GM12892 (cell line): ENCODE results near the gene JPH4.

Experiments used
- DNase-seq: peaks from one replicate; pipeline ENCODE4 v3.0.0; 2011; ENCODE audit not compliant: insufficient read length
- FAIRE-seq: peaks from 2 replicates; lab custom pipeline; 2011; peaks lifted over from hg19 to GRCh38; lab: Jason Lieb, UNC
- POLR2A ChIP-seq: IDR thresholded peaks from 2 replicates; pipeline ENCODE4 v1.6.1; 2011; ENCODE audit warnings: low read depth, low read length, control low read depth
- POLR2AphosphoS5 ChIP-seq: IDR thresholded peaks from 2 replicates; pipeline ENCODE4 v1.6.1; 2011; ENCODE audit warnings: low read depth, low read length, control low read depth
- TAF1 ChIP-seq: IDR thresholded peaks from 2 replicates; pipeline ENCODE4 v1.6.1; 2011; ENCODE audit warnings: low read depth, mild to moderate bottlenecking, control low read depth, low read length, borderline replicate concordance

JPH4 gene

DNA sequence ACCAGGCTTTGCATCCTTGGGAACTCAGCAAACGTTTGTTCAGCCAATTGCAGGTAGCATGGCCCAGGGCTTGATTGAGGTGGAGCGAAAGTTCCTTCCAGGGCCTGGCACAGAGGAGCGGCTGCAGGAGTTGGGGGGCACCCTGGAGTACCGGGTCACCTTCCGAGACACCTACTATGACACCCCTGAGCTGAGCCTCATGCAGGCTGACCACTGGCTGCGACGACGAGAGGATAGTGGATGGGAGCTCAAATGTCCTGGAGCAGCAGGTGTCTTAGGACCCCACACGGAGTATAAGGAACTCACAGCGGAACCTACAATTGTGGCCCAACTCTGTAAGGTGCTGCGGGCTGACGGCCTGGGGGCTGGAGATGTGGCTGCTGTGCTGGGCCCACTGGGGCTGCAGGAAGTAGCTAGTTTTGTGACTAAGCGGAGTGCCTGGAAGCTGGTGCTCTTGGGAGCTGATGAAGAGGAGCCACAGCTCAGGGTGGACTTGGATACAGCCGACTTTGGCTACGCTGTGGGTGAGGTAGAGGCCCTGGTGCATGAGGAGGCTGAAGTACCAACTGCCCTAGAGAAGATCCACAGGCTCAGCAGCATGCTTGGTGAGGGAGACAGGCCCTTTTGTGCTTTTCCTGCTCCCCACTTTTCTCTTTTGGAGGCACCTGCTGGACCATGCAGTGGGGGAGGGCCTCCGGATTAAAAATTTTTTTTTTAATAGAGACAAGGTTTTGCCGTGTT lies 21.7 kb downstream of the JPH4 start:
- DNase-seq: no peak
- TF ChIP-seq POLR2A (no peak; the same call in 1 of the 2 replicates), POLR2AphosphoS5 (peak; percentile 55; the same call in 1 of the 2 replicates), TAF1 (no peak)
- no peak for FAIRE-seq

DNA sequence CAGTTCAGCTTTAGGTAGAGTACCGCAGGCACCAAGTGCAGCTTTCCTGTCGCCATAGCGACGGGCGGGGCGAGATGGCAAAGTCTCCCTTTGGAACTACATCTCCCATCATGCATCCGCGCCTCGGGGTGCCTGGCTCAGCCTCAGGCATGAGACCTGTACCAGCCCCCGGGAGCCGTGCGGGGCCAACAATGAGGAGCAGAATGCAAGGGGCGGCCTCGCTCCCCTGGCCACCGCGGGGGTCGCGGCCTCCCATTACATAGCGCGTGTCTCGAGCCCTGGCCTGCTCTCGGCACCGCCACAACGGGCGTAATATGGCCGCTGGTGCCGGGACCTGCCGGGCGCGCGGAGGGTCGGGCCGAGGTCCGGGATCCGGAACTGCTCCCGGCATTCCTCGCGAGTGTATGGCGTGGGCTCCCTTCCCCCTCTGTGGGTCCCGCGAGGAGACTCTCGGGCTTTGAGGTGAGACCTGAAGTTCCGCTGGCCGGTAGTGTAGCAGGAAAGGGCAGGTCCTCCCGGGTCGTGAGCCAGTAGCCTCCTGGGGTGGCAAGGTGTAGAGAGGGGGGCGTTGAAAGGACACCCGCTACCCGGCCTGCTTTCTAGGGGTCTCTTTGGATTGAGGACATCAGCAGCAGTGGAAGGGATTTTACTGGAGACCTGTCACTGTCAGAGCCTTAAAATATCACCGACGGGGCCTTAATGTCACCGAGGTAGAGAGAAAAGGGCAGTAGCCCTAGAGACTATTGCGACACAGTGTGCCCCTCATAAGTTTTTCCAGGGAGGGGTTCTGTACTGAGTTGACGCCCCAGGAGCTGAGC lies 22.5 kb downstream of the JPH4 start, which contains the start of gene THTPA:
TSS of gene THTPA (plus strand) at position 390 of the 818 bp plus-strand sequence. CDS start 487 bp downstream, outside the sequence.
- DNase-seq: peak; percentile 97
- peak; percentile 94 for FAIRE-seq

DNA sequence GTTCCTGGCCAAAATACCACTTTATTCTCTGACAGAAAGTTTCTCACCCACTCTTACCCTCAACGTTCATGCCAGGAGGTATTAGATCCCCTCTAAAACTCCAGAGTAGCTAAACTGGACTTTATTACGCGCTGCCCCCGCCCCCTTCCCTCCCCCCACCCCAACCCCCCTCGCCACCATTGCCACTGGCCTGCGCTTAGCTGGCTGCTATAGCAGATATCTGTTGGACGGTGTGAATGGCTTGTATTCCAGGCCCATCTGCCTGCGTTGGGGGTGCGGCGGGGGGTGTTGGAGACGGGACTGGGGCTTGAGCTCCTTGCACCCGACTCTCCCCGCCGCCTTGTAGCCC lies 23.1 kb downstream of the JPH4 start:
- TF ChIP-seq POLR2AphosphoS5: no peak
- no peak for TF ChIP-seq TAF1
- no peak for TF ChIP-seq POLR2A
- no peak for FAIRE-seq
- DNase-seq: no peak

More for the DNA sequence above, 22.5 kb downstream of the JPH4 start, which contains the start of gene THTPA:
- TF ChIP-seq TAF1 (peak; percentile 68; the same call in 1 of the 2 replicates), POLR2A (peak; percentile 86), POLR2AphosphoS5 (peak; percentile 83)

DNA sequence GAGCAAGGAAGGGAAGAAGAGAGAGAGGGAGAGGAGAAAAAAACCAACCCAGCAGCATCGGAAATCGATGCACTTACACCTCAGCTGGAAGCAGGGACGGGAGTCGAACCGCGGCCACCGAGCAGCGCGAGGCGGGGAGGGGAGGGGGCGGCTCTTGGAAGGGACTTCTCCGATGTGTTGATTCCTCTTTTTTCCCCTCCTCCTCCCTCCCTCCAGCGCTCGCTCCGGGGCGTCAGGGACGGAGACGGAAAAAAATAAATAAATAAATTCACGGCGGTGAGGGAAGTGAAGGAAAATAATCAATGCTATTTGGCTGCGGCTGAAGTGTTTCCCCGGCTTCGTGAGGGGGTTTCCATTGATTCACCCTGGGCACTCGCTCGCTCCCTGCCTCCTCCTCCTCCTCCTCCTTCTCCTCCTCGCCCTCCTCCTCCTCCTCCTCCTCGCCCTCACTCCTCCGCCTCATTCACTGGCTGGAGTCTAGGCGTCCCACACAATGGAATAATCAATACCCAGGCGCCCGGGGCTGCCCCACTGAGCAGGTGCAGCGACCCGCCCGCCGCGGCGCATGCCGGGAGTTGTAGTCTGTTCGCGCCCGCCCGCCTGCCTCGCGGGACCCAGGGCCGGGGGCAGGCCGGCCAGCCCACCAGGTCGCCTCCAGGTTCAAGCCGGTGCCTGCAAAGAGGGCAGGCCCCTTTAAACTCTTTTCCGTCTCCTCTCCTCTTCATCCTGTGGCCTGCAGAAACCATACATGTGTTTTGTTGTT lies 27.1 kb downstream of the JPH4 start, which contains the start of gene ZFHX2:
TSS of gene ZFHX2 (minus strand) at position 500 of the 763 bp plus-strand sequence. CDS start 16,440 bp downstream, outside the sequence.
- FAIRE-seq (peak; percentile 70), DNase-seq (peak; percentile 89)
- TF ChIP-seq TAF1 (no peak), POLR2A (peak; percentile 37; the same call in 1 of the 2 replicates)

DNA sequence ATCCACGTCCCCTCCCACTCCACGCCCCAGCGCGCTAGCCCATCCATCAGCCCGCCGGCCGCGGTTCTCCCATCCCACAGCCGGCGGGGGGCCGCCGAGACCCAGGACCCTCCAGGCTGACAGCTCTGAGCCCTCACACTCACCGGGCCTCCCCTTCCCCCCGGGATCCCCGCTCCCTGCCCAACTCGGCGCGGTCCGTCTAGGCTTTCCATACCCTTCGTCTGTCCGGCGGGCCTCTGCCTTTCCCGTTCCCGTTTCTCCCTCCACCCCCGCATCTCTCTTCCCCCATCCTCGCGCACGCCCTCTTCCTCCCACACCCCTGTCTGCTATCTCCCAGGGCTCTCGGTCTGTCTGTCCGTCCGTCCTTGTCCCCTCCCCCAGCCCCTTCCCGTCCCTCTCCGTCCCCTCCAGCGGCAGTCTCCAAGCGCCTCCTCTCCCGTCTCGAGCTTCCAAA lies 27.8 kb downstream of the JPH4 start:
- no peak for DNase-seq
- no peak for FAIRE-seq
- no peak for TF ChIP-seq POLR2A
- TF ChIP-seq POLR2AphosphoS5: no peak
- no peak for TF ChIP-seq TAF1

DNA sequence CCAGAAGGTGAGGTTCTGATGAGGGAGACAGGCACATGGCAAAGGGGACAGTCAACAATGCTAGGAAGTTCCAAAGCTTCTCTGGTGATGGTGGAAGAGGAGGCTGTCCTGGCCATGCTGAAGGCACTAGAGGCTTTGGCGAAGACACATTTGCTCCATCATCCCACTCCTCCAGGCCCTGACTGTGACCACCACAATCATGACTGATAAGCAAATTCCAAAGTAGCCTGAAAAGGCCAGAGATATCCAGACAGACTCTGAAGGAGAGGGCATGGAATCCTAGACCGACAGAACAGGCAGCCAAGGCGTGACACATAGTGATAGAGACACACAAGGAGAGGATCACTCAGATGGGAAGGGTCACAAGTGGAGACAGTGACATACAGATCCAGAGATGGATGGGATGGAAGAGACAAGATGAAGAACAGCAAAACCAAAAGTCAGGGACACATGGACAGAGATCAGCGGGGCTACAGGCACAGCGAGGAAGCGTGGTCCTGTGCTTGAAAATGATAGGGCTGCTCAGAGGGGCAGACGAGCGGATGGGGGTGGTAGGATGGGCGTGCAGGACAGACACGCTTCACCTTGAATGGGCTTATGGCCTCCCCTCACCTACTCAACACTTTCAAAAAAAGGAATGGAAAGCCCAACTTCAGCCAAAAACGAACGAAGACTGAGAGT lies 28.3 kb downstream of the JPH4 start:
- DNase-seq (no peak), FAIRE-seq (no peak)
- no peak for TF ChIP-seq TAF1
- TF ChIP-seq POLR2A: no peak
- TF ChIP-seq POLR2AphosphoS5: no peak

DNA sequence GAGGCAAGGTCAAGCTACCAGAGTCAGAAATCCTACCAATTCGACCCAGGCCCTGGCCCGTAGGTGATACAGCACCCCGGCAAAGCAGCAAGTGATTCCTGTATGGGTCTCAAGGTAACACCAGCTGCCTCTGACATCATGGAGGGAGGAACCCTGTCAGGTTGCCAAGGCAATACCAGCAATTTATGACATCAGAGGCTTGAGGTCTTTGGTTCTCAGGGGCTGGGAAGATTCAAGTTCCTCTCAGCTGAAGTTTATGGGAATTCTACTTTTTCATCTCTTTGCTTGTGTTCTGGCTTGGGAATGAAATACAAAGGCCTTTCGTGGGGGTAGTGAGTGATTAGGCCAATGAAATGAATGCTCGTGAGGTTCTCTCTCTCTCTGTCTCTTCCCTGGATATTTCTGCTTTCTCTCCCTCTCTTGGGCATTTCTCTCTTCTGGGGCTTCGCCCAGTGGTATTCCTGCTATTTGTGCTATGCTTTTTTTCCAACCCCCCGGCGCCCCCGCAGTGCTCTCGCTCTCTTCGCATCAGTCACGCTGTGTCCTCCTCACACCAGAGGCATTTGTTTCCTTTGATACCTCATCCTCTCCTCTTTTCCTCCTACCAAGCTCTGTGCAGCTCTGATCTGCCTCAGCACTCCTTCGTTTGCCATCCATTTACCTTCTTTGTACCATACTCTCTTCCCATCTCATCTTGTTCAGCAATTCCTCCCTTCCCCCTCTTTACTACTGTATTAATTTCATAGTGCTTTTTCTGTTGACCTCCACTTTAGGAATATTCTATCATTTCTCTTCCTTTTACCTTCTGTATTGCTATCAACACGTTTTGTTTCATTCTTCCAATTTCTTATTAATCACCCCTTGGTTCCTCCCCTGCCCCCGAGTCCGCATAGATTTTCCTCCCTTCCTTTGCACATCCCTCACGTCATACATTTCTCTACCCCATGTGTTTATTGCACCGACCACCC lies 30.0 kb downstream of the JPH4 start:
- no peak for DNase-seq
- TF ChIP-seq TAF1 (no peak), POLR2A (no peak), POLR2AphosphoS5 (no peak)
- no peak for FAIRE-seq

DNA sequence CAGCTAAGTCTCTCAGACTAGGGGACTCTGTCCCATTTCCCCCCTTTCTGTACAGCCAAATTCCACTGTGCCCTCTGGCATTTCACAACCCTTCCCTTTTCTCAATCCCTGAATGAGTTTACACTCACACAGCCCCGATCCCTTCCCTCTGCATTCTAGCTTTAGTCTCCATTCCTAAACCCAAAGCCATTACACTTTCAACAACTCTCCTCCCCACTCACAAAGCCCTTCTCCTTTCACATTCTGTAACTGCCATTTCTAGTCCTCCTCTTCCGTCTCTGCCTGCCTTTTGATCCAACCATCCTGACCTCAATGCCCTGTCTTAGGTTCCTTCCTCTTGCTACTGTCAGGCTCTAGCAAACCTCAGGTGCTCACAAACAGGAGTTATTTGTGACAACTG lies 30.7 kb downstream of the JPH4 start:
- FAIRE-seq (no peak), DNase-seq (no peak)

DNA sequence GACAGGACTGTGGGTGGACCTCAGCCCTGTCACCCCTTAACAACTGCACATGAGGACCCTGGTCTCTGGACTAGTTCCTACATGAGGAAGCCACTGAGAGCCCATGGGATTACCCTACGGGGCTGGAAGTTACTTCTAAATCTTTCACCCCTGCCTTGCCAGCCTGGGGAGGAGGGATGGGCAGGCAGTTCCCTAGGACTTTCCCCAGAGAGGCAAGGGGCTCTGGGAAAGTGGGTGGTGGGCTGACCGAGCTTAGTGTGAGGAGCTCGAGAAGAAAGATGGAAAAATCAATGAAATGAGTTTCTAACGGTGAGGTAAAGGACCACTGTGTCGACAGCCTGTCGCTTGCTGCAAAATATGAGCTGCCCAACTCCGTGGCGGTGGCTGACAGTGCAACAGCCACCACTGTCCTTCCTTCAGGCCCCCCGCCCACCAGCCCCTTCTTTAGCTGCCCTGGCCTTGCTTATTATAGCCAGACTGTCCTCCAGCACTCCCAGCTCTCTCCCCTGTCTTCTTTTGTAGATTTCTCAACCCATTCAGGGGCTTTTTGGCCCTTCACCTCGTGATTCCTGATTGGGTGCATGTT lies 32.0 kb downstream of the JPH4 start:
- no peak for FAIRE-seq
- no peak for TF ChIP-seq POLR2A
- no peak for TF ChIP-seq POLR2AphosphoS5
- no peak for TF ChIP-seq TAF1
- DNase-seq: no peak

More for the DNA sequence above, 30.7 kb downstream of the JPH4 start:
- no peak for TF ChIP-seq POLR2A
- TF ChIP-seq TAF1: no peak
- no peak for TF ChIP-seq POLR2AphosphoS5
